Type B pancreatic cell (in vitro differentiated cells): ENCODE data around the gene TMEM158. TPM values are rescaled to one million over a fixed set of nuclear protein-coding genes. Genes with fewer than 3 reads are reported as not detected.

Experiments used
- DNase-seq: peaks from one replicate; pipeline ENCODE4 v3.0.0; 2021; ENCODE audit warnings: mixed read lengths; ENCODE audit not compliant: unreplicated experiment; ENCODE audit errors: extremely low spot score
- H3K27ac Mint-ChIP-seq: 2 replicates; pipeline ENCODE4 v1.8.0; 2021; ENCODE audit warnings: mild to moderate bottlenecking, mixed read lengths
- H3K27me3 Mint-ChIP-seq: 2 replicates; pipeline ENCODE4 v1.8.0; 2021; ENCODE audit warnings: mixed read lengths
- H3K36me3 Mint-ChIP-seq: 2 replicates; pipeline ENCODE4 v1.8.0; 2021; ENCODE audit warnings: mixed read lengths
- H3K4me1 Mint-ChIP-seq: one replicate; pipeline ENCODE4 v1.8.0; 2021; ENCODE audit warnings: mixed read lengths; ENCODE audit not compliant: unreplicated experiment
- H3K4me3 Mint-ChIP-seq: 2 replicates; pipeline ENCODE4 v1.8.0; 2021; ENCODE audit warnings: mild to moderate bottlenecking, mixed read lengths
- H3K9me3 Mint-ChIP-seq: 2 replicates; pipeline ENCODE4 v1.8.0; 2021; ENCODE audit warnings: mixed read lengths
- CTCF ChIP-seq: fragments of 200-600 bp; sonication (generic); conservative IDR thresholded peaks from 2 replicates; pipeline ENCODE4 v1.5.0; 2021; ENCODE audit warnings: antibody characterized with exemption, mild to moderate bottlenecking
- total RNA-seq: library from RNA; stranded (reverse); gene quantifications from 2 replicates; pipeline ENCODE4 v1.2.1, GENCODE V29; 2021; ENCODE audit warnings: low replicate concordance

TMEM158 gene
- total RNA-seq, 1 donor from 2014 or later: 8.9 TPM

- DNase-seq: no peak
- peaks cover 8% of the 10 kb centered on the region for H3K27me3 Mint-ChIP-seq
- peaks cover 6% of the 10 kb centered on the region for H3K9me3 Mint-ChIP-seq
- no peaks in the 10 kb centered on the region for H3K36me3 Mint-ChIP-seq
- H3K4me1 Mint-ChIP-seq: peaks cover 5% of the 10 kb centered on the region
- H3K27ac Mint-ChIP-seq: no peak overlapping the region
- no peak for TF ChIP-seq CTCF
- H3K4me3 Mint-ChIP-seq: no peak overlapping the region
Observed at GRCh38 chr3:45272032-45272810, 46.1 kb upstream of the TMEM158 start.

GRCh38 chr3:45269952-45270351 lies 43.9 kb upstream of the TMEM158 start:
- no peaks in the 10 kb centered on the region for H3K9me3 Mint-ChIP-seq
- no peak for DNase-seq
- no peak overlapping the region for H3K4me3 Mint-ChIP-seq
- no peak for TF ChIP-seq CTCF
- peaks cover 5% of the 10 kb centered on the region for H3K4me1 Mint-ChIP-seq
- no peaks in the 10 kb centered on the region for H3K36me3 Mint-ChIP-seq
- no peak overlapping the region for H3K27ac Mint-ChIP-seq
- H3K27me3 Mint-ChIP-seq: peaks cover 2% of the 10 kb centered on the region

GRCh38 chr3:45267097-45267496 lies 41.0 kb upstream of the TMEM158 start:
- Mint-ChIP-seq H3K9me3 (no peaks in the 10 kb centered on the region), H3K4me1 (peaks cover 5% of the 10 kb centered on the region), H3K4me3 (no peak overlapping the region), H3K27me3 (peaks cover 2% of the 10 kb centered on the region), H3K27ac (no peak overlapping the region), H3K36me3 (no peaks in the 10 kb centered on the region)
- DNase-seq: no peak
- no peak for TF ChIP-seq CTCF

GRCh38 chr3:45261333-45262110 lies 35.4 kb upstream of the TMEM158 start:
- Mint-ChIP-seq H3K4me1 (no peaks in the 10 kb centered on the region), H3K27me3 (peaks cover 15% of the 10 kb centered on the region), H3K4me3 (no peak overlapping the region), H3K36me3 (no peaks in the 10 kb centered on the region), H3K9me3 (no peaks in the 10 kb centered on the region), H3K27ac (no peak overlapping the region)
- DNase-seq: no peak
- no peak for TF ChIP-seq CTCF

- Mint-ChIP-seq H3K27ac (no peak overlapping the region), H3K36me3 (no peaks in the 10 kb centered on the region), H3K4me1 (no peaks in the 10 kb centered on the region), H3K27me3 (peaks cover 18% of the 10 kb centered on the region), H3K9me3 (no peaks in the 10 kb centered on the region), H3K4me3 (no peak overlapping the region)
- no peak for TF ChIP-seq CTCF
- no peak for DNase-seq
Observed at GRCh38 chr3:45259133-45259532, 33.0 kb upstream of the TMEM158 start.
